CD4-positive, CD25-positive, alpha-beta regulatory T cell (primary cell): ENCODE data around the gene AKAP8L. TPM values are rescaled to one million over a fixed set of nuclear protein-coding genes. Genes with fewer than 3 reads are reported as not detected.

Source experiments
- ATAC-seq, 2 donors: fragments of 150-1000 bp; cut with Tn5 transposase; one replicate each; pipeline ENCODE4 v1.10.0; 2021; ENCODE audit warnings: low read depth in 2 of 2, moderate number of reproducible peaks in 2 of 2, moderate library complexity in 1 of 2
- DNase-seq, 3 donors: peaks; one replicate each; pipeline versions ENCODE4 v3.0.0 to v3.0.0-alpha.2; 2012 to 2022; ENCODE audit warnings: mixed read lengths in 1 of 3
- H3K27ac ChIP-seq: one replicate; pipeline ENCODE4 v1.7.0; 2013; ENCODE audit warnings: mild to moderate bottlenecking, low read length; ENCODE audit not compliant: insufficient read depth, poor library complexity, severe bottlenecking
- H3K27me3 ChIP-seq: one replicate; pipeline ENCODE4 v1.7.0; 2013; ENCODE audit warnings: low read length; ENCODE audit not compliant: control insufficient read depth, insufficient read depth
- H3K36me3 ChIP-seq: one replicate; pipeline ENCODE4 v1.7.0; 2013; ENCODE audit warnings: mild to moderate bottlenecking, low read length, moderate library complexity; ENCODE audit not compliant: control insufficient read depth, insufficient read depth
- H3K4me1 ChIP-seq: 2 replicates; pipeline ENCODE4 v1.7.0; 2013; ENCODE audit warnings: mild to moderate bottlenecking, low read length; ENCODE audit not compliant: insufficient read depth, control insufficient read depth, poor library complexity, severe bottlenecking
- H3K4me3 ChIP-seq: one replicate; pipeline ENCODE4 v1.7.0; 2013; ENCODE audit warnings: low read depth, mild to moderate bottlenecking, low read length, moderate library complexity
- H3K9me3 ChIP-seq, 2 experiments: 1 replicate in 1 of 2; 2 replicates in 1 of 2; pipeline ENCODE4 v1.7.0; 2013; ENCODE audit warnings: low read length in 2 of 2, mild to moderate bottlenecking in 1 of 2, moderate library complexity in 1 of 2; ENCODE audit not compliant: control insufficient read depth in 2 of 2
- H3K27ac Mint-ChIP-seq, 3 donors: one replicate each; pipeline ENCODE4 v1.8.0; 2020 to 2022; ENCODE audit warnings: mild to moderate bottlenecking in 3 of 3, mixed read lengths in 3 of 3, moderate library complexity in 2 of 3
- H3K27me3 Mint-ChIP-seq: one replicate; pipeline ENCODE4 v1.8.0; 2022; ENCODE audit warnings: mild to moderate bottlenecking, mixed read lengths
- H3K36me3 Mint-ChIP-seq: one replicate; pipeline ENCODE4 v1.8.0; 2020; ENCODE audit warnings: mixed read lengths
- H3K4me1 Mint-ChIP-seq, 4 donors: one replicate each; pipeline ENCODE4 v1.8.0; 2020 to 2022; ENCODE audit warnings: mixed read lengths in 4 of 4, mild to moderate bottlenecking in 1 of 4
- H3K4me3 Mint-ChIP-seq, 4 donors: one replicate each; pipeline ENCODE4 v1.8.0; 2020 to 2022; ENCODE audit warnings: mild to moderate bottlenecking in 4 of 4, mixed read lengths in 4 of 4, moderate library complexity in 3 of 4
- H3K9me3 Mint-ChIP-seq, 7 donors: one replicate each; pipeline ENCODE4 v1.8.0; 2020 to 2022; ENCODE audit warnings: mixed read lengths in 7 of 7, mild to moderate bottlenecking in 3 of 7, moderate library complexity in 2 of 7
- polyA plus RNA-seq, 4 donors: library from polyadenylated mRNA; unstranded; fragments of 300-500 nt; fragmentation: Illumina TruSeq; gene quantifications; one replicate each; pipeline ENCODE4 v1.2.3, GENCODE V29; 2021
- total RNA-seq: library from RNA; stranded (reverse); gene quantifications from one replicate; pipeline ENCODE4 v1.2.3, GENCODE V29; 2022

AKAP8L gene
- total and polyA plus RNA-seq, 5 donors from 2014 or later = 30.0 to 142 (median 37.7) TPM

DNA sequence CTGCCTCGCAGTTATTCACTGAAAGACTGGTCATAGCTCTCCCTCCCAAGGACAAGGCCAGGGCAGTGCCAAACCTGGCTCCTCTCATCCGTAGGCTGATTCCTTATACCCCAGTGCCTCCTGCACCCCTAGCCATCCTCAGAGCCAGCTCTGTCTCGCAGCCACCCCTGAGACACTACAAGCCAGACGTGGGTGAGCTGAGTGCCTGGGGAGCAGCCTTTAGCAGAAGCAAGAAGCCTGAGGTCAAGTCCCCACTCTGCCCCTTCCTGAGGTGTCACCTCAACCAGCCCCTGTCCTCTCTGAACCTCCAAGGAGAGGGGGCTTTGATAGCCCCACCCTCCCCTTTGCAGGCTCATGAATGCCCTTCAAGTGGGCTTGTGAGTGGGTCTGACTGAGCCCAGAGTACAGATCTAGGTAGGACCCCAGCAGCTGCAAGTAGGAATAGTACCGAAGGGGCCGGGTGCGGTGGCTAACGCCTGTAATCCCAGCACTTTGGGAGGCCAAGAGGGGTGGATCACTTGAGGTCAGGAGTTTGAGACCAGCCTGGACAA is 14.8 kb upstream of the AKAP8L start:
- no peaks in the 10 kb centered on the region for H3K36me3 Mint-ChIP-seq

DNA sequence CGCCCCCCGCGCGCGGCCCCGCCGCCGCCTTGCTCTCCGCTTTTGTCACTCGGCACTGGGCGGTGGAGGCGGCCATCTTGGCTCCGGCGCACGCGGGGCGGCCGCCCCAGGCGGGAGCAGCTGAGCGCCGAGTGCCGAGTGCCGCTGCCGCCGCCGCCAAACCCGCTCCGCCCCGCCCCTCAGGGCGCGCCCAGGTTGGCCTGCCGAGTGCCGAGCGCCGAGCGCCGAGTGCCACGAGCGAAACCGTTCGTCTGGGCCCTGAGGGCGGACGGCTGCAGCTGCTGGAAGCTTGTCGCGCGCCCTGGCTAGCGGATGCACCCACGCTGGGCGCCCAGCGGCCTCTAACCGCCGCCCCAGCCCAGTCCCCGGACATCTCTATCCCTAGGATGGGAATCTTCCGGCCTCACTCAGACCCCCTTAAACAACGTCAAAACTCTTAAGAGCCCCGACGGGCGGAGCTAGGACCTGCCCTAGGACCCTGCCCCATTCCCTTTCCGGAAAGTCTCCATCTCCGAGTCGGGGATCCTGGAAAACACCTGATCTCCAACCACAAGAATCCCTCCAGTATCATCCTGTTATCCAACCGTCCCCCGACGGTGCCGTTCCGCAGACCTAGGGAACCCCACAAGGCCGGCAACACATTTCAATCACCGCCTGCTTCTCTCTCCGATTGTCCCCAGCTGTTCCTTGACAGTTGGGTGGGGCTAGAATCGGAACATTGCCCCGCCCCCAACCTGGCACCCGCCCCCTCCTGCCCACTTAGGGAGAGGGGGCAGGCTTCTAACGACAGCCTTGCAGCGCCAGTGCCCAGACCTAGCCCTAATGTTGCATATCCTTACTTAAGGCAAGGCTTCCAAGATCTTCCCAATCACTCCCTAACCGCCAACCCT is 14.1 kb upstream of the AKAP8L start:
- H3K4me3 ChIP-seq = peak overlapping the region; percentile 84
- ATAC-seq (peak; percentile 94), DNase-seq (peak; percentile 87 to 95 (median 92))

More for the DNA sequence above, 14.8 kb upstream of the AKAP8L start:
- ATAC-seq (no peak), DNase-seq (no peak)
- H3K36me3 ChIP-seq = no peaks in the 10 kb centered on the region
- H3K27ac ChIP-seq = no peak overlapping the region
- Mint-ChIP-seq H3K9me3 (no peaks in the 10 kb centered on the region), H3K4me1 (peaks cover 0 to 29% (median 18%) of the 10 kb centered on the region in 4 donors), H3K4me3 (peak overlapping the region; percentile 89 to 97 (median 96)), H3K27me3 (no peaks in the 10 kb centered on the region), H3K27ac (peak overlapping the region; percentile 85 to 98 (median 96))
- H3K4me1 ChIP-seq = peaks cover 30% of the 10 kb centered on the region
- no peaks in the 10 kb centered on the region for H3K27me3 ChIP-seq
- H3K9me3 ChIP-seq = no peaks in the 10 kb centered on the region
- H3K4me3 ChIP-seq = no peak overlapping the region

DNA sequence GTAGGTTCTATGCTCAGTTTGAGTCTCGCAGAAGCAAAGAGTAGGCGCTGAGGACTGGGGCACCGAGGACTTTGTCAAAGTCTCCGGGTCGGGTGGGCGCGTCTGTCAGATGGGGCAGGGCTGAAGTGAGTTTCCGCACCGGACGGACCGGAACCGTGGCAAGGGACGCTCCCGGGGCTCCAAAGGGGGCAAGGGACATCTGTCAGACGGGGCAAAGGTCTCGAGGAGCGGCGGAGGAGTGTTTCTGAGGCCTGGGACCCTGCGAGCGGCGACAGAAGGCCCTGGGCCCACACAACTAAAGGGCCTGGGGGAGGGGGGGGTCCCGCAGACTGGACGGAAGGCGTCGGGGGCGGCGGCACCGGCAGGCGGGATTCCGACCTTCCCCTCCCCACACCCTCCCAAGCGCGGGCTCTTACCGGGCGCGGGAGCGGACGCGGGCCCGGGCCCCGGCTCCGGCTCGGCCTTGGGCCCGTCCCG is 13.3 kb upstream of the AKAP8L start:
- H3K9me3 ChIP-seq = no peaks in the 10 kb centered on the region
- ATAC-seq (peak in 1 of 2 donors; percentile 3), DNase-seq (no peak)
- H3K27ac Mint-ChIP-seq = peak overlapping the region; percentile 90 to 95 (median 93)
- peak overlapping the region; percentile 72 for H3K27ac ChIP-seq
- peak overlapping the region; percentile 62 for H3K4me3 ChIP-seq
- no peaks in the 10 kb centered on the region for H3K9me3 Mint-ChIP-seq
- H3K36me3 Mint-ChIP-seq = peaks cover 3% of the 10 kb centered on the region
- H3K27me3 ChIP-seq = no peaks in the 10 kb centered on the region
- peaks cover 4% of the 10 kb centered on the region for H3K36me3 ChIP-seq
- no peaks in the 10 kb centered on the region for H3K27me3 Mint-ChIP-seq
- peak overlapping the region; percentile 91 to 99 (median 97) for H3K4me3 Mint-ChIP-seq
- H3K4me1 ChIP-seq = peaks cover 30% of the 10 kb centered on the region
- peaks cover 0 to 29% (median 18%) of the 10 kb centered on the region in 4 donors for H3K4me1 Mint-ChIP-seq

More for the DNA sequence above, 14.1 kb upstream of the AKAP8L start:
- Histone ChIP-seq H3K27me3 (no peaks in the 10 kb centered on the region), H3K27ac (peak overlapping the region; percentile 75), H3K4me1 (peaks cover 30% of the 10 kb centered on the region), H3K9me3 (no peaks in the 10 kb centered on the region), H3K36me3 (no peaks in the 10 kb centered on the region)
- peak overlapping the region; percentile 85 to 98 (median 96) for H3K27ac Mint-ChIP-seq
- no peaks in the 10 kb centered on the region for H3K27me3 Mint-ChIP-seq
- H3K4me3 Mint-ChIP-seq = peak overlapping the region; percentile 89 to 97 (median 96)
- H3K4me1 Mint-ChIP-seq = peaks cover 0 to 29% (median 18%) of the 10 kb centered on the region in 4 donors
- no peaks in the 10 kb centered on the region for H3K9me3 Mint-ChIP-seq
- H3K36me3 Mint-ChIP-seq = no peaks in the 10 kb centered on the region

DNA sequence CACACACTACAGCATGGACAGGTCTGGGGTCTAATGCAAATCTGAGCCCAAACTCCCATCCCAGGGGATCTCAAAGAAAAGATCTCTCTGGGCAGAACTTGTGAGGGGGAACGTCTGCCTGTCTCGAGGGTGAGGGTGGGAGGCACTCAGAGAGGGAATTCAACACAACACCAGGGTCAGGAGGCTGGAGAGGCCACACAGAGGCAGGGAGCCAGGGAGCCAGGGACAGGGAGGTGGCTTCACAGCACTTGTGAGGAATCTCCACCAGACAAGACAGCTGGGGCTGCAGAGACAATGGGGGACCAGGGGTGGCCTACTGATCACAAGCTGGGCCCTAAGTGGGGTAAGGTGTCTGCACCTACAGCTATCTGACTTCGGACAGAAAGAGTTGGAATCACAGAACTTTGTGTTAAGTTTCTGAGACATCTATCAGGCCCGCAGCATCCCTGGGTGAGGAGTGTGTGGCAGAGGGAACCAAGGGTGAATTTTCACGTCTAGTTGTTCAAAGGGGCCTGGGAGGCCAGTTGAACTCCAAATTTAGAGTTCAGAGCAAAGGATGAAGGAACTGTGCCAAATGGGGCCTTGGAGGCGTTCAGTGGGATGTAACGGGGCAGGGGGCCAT is 12.7 kb upstream of the AKAP8L start:
- Mint-ChIP-seq H3K4me1 (peaks cover 0 to 29% (median 19%) of the 10 kb centered on the region in 4 donors), H3K27me3 (no peaks in the 10 kb centered on the region), H3K36me3 (peaks cover 4% of the 10 kb centered on the region), H3K4me3 (peak overlapping the region; percentile 91 to 99 (median 97)), H3K27ac (peak overlapping the region; percentile 90 to 95 (median 93)), H3K9me3 (peaks cover 0 to under 1% (median 0%) of the 10 kb centered on the region in 7 donors)
- H3K9me3 ChIP-seq = no peaks in the 10 kb centered on the region
- H3K36me3 ChIP-seq = peaks cover 8% of the 10 kb centered on the region
- no peak for ATAC-seq
- H3K4me1 ChIP-seq = peaks cover 30% of the 10 kb centered on the region
- H3K27me3 ChIP-seq = no peaks in the 10 kb centered on the region
- peak overlapping the region; percentile 72 for H3K27ac ChIP-seq
- DNase-seq = no peak
- peak overlapping the region; percentile 62 for H3K4me3 ChIP-seq

DNA sequence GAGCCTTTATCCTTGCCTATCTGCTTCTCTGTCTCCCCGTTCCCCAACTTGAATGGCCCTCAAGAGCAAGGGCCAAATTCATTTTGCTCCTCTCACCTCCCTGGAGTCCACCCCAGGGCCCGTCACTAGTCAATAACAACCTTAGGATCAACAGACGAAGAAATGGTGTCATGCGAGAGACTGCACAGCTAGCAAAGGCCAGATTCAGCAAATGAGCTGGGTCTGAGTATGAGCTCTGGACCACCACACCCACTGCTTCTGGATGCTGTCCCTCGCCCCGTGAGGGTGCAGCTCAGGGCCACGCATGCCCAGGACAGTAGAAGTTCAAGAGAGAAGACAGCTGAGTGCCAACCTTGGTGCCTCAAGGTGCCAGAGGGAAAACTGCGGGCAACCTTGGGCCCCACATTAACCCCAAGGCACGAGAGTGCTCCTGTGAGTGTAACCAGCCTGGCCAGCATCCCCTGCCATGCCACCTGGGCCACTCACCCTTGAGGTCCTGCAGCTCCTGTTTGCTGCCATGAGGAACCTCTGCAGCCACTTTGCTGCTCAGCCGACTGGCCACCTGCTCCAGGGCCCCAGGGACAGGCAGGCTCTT is 11.8 kb upstream of the AKAP8L start:
- DNase-seq (no peak), ATAC-seq (no peak)
- no peaks in the 10 kb centered on the region for H3K9me3 ChIP-seq
- Mint-ChIP-seq H3K27ac (peak overlapping the region in 2 of 3 donors; percentile 48 to 51), H3K36me3 (peaks cover 12% of the 10 kb centered on the region), H3K27me3 (peaks cover 4% of the 10 kb centered on the region), H3K4me3 (peak overlapping the region; percentile 58 to 99 (median 97)), H3K9me3 (peaks cover 0 to 1% (median 0%) of the 10 kb centered on the region in 7 donors), H3K4me1 (peaks cover 0 to 32% (median 20%) of the 10 kb centered on the region in 4 donors)
- peaks cover 16% of the 10 kb centered on the region for H3K36me3 ChIP-seq
- H3K4me3 ChIP-seq = no peak overlapping the region
- H3K4me1 ChIP-seq = peaks cover 30% of the 10 kb centered on the region
- no peak overlapping the region for H3K27ac ChIP-seq
- no peaks in the 10 kb centered on the region for H3K27me3 ChIP-seq

DNA sequence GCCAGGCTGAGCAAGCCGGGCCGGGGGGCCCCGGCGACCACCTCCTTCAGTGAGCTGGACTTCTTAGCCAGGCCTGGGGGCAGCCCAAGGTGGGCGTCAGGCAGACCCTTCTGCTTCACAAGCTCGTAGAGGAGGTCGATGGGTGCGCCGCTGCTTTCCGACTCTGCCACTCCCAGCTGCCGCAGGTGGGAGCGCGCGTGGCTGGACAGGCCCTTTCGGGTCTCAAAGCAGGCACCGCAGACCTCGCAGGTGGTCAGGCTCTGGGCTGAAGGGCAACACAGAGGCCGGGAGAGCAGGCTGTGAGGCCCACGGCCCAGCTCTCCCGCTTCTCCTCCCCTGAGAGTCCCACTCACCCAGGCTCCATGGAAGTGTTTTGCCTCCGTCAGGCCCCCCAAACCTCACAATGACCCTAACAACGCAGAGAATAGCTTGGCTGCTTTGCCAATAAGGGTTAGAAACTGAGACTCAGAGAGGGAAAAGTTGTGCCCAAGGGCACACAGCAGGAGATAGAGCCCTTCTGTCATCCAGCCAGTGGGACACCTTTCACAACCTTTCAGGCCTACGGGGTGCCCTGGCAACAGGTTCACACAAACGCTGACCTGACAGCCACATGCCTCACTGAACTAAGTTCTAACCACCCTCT is 11.2 kb upstream of the AKAP8L start:
- Histone ChIP-seq H3K27me3 (no peaks in the 10 kb centered on the region), H3K9me3 (no peaks in the 10 kb centered on the region), H3K4me1 (peaks cover 30% of the 10 kb centered on the region), H3K4me3 (no peak overlapping the region), H3K27ac (no peak overlapping the region), H3K36me3 (peaks cover 21% of the 10 kb centered on the region)
- DNase-seq = no peak
- Mint-ChIP-seq H3K27ac (peak overlapping the region in 1 of 3 donors; percentile 51), H3K9me3 (peaks cover 0 to 1% (median 0%) of the 10 kb centered on the region in 7 donors), H3K27me3 (peaks cover 4% of the 10 kb centered on the region), H3K4me3 (peak overlapping the region; percentile 0 to 99 (median 72)), H3K36me3 (peaks cover 12% of the 10 kb centered on the region), H3K4me1 (peaks cover 0 to 32% (median 20%) of the 10 kb centered on the region in 4 donors)
- no peak for ATAC-seq
